HEK293T (cell line): ENCODE data around the gene KRT33B.

ENCODE experiments used
- FOXM1 ChIP-seq: fragments of 450-650 bp; IDR thresholded peaks from 2 replicates; pipeline ENCODE4 v1.6.1; 2017; ENCODE audit warnings: mild to moderate bottlenecking, borderline replicate concordance
- SP1 ChIP-seq: fragments of 450-650 bp; IDR thresholded peaks from 2 replicates; pipeline ENCODE4 v1.6.1; 2017

DNA sequence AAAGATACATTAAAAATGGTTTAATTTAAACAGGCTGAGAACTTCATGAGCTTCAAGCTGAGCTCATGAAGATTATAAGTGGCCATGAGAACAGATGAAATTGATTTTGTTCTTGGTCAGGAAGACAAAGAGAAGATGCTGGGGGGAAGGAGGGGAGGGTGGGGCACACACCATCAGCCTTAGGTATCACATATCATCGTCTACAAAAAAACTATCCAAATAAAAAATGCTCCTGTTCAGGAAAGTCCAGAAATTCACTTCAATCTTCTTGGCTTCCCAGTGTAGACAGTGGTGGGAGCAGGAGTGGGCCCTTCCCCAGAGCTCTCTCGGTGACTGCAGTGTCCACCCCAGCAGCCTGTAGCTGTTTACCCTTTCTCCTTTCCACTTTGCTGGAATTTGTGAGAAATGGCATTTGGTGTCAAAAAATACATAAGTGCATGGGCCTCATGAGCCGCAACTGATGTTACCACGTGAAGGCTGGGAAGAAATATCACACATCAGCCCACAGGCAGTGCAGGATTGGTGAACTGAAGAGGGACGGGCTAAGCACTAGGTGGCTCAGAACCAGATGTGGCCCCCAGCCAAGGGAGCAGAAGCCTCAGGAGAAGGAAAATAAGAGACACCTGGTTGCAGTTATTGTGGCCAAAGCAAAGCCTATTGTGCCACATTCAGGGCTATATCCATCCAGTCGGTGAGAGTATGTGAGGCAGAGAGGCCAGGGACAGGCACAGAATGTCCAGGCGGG, 48.7 kb upstream of the KRT33B start:
- TF ChIP-seq FOXM1 = no peak
- no peak for TF ChIP-seq SP1
